Measurements from ENCODE around the gene OR2D3.
"Not testable (repeated sequence)": the region's sequence is repeated elsewhere in the genome, so short reads cannot be mapped to it uniquely, and the experiment has no call there.

OR2D3 gene

GRCh38 chr11:6920702-6921101 lies at the start of gene OR2D3:
Gene OR2D3, plus strand, starts transcription at chr11:6921002. Its CDS starts 0 bp downstream, at chr11:6921002.
- no peak for TF ChIP-seq CTCF (IDR thresholded peaks at IDR 0.05; ENCODE audit: low read depth, low read length)
- no peak for DNase-seq (ENCODE audit: extremely low read depth, low read depth)

- TF ChIP-seq CTCF (IDR thresholded peaks at IDR 0.05; ENCODE audit: low read depth, low read length) = no peak
- DNase-seq (ENCODE audit: extremely low read depth, low read depth) = no peak
Observed at GRCh38 chr11:6871278-6871677, 49.5 kb upstream of the OR2D3 start.

GRCh38 chr11:6875761-6876160 lies 45.0 kb upstream of the OR2D3 start:
- DNase-seq (ENCODE audit: extremely low read depth, low read depth) = no peak
- TF ChIP-seq CTCF (IDR thresholded peaks at IDR 0.05; ENCODE audit: low read depth, low read length) = no peak

GRCh38 chr11:6876325-6876724 lies 44.5 kb upstream of the OR2D3 start, which contains the start of gene OR10A4:
Gene OR10A4, plus strand, starts transcription at chr11:6876625. Its CDS starts 23 bp downstream, at chr11:6876648.
- no peak for DNase-seq (ENCODE audit: extremely low read depth, low read depth)
- no peak for TF ChIP-seq CTCF (IDR thresholded peaks at IDR 0.05; ENCODE audit: low read depth, low read length)

- no peak for DNase-seq (ENCODE audit: extremely low read depth, low read depth)
- TF ChIP-seq CTCF (IDR thresholded peaks at IDR 0.05; ENCODE audit: low read depth, low read length) = no peak
Observed at GRCh38 chr11:6876914-6877313, 43.9 kb upstream of the OR2D3 start.

- no peak for DNase-seq (ENCODE audit: extremely low read depth, low read depth)
- no peak for TF ChIP-seq CTCF (IDR thresholded peaks at IDR 0.05; ENCODE audit: low read depth, low read length)
Observed at GRCh38 chr11:6882751-6883150, 38.1 kb upstream of the OR2D3 start.

- DNase-seq (ENCODE audit: extremely low read depth, low read depth) = not testable (repeated sequence)
Observed at GRCh38 chr11:6887711-6888110, 33.1 kb upstream of the OR2D3 start.

- no peak for DNase-seq (ENCODE audit: extremely low read depth, low read depth)
- no peak for TF ChIP-seq CTCF (IDR thresholded peaks at IDR 0.05; ENCODE audit: low read depth, low read length)
Observed at GRCh38 chr11:6888830-6889229, 32.0 kb upstream of the OR2D3 start.
